ENCODE measurements around the gene ZCRB1.

Gene ZCRB1

DNA sequence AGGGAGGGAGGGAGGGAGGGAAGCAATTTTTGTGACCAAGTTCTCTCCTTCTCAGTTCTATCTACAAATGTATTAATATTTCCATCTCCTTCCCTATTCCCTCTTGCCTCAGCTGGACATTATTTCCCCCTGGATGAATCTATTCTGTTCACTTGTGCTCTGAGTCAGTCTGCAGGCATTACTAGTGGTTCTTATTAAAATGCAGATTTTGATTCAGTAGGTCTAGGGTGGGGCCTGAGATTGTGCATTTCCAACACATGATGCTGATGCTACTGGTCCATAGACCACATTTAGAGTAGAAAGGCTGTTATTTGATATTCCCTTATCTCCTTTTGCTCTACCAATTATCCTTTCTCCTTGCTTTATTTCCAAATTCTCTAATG, 47.8 kb downstream of the ZCRB1 start:
- DNase-seq (ENCODE audit: low spot score), result no peak

DNA sequence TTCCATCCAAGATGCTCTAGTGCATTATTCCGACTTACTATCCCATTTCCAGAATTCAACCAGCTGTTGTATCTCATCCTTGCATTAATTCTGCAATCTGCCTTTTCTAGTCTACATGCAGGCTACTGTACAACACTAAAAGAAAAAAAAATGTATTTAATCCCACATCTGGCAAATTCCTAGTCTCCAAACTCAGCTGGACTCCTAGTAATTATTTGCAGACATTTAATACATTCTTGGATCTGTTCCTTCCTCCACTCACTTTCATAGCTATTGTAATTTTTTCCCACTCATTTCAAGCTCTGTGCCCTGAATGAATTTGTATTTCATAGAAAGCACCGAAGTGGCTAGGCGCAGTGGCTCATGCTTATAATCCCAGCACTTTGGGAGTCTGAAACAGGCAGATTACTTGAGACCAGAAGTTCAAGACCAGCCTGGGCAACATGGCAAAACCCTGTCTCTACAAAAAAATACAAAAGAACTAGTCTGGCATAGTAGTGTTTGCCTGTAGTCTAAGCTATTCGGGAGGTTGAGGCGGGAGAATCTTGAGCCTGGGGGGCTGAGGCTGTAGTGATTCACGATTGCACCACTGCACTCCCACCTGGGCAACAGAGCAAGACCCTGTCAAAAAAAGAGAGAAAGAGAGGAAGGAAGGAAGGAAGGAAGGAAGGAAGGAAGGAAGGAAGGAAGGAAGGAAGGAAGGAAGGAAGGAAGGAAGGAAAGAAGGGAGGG, 48.3 kb downstream of the ZCRB1 start:
- DNase-seq (ENCODE audit: low spot score), result no peak

DNA sequence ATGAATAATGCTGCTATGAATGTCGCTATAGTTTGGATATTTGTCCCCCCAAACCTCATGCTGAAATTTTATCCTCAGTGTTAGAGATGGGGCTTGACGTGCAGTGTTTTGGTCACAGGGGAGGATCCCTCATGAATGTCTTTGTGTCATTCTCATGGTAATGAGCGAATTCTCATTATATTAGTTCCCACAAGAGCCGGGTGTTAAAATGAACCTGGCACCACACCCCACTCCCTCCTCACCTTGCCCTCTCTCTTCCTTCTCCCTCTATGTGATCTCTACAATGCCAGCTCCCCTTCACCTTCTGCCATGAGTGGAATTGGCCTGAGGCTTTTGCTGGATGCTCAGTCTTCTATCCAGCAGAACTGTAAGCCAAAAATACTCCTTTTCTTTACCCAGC, 50.4 kb downstream of the ZCRB1 start:
- no peak for DNase-seq (ENCODE audit: low spot score)

DNA sequence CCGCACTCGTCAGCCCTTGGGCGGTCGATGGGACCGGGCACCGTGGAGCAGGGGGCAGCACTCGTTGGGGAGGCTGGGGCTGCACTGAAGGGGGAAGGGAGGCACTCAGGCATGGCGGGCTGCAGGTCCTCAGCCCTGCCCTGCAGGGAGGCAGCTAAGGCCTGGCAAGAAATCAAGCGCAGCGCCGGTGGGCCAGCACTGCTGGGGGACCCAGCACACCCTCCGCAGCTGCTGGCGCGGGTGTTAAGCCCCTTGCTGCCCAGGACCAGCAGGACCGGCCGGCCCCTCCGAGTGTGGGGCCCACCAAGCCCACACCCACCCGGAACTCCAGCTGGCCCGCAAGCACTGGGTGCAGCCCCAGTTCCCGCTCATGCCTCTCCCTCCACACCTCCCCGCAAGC, 52.2 kb downstream of the ZCRB1 start:
- DNase-seq (ENCODE audit: low spot score), result no peak

DNA sequence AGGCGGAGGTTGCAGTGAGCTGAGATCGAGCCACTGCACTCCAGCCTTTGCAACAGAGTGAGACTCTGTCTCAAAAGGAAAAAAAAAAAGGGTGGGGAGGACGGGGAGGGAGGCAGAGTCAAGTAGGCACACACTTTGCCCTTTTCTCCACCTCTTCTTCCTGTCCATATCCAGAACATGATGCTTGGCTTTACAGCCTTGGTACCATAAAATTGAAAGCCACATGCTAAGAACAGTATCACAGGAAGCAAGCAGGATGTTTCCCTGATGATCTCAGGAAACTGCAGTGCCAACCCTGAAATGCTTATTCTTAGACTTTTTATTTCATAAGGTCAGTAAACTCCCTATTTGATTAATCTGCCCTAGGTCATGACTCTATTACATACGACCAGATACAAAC, 55.3 kb downstream of the ZCRB1 start:
- DNase-seq (ENCODE audit: low spot score), result no peak

DNA sequence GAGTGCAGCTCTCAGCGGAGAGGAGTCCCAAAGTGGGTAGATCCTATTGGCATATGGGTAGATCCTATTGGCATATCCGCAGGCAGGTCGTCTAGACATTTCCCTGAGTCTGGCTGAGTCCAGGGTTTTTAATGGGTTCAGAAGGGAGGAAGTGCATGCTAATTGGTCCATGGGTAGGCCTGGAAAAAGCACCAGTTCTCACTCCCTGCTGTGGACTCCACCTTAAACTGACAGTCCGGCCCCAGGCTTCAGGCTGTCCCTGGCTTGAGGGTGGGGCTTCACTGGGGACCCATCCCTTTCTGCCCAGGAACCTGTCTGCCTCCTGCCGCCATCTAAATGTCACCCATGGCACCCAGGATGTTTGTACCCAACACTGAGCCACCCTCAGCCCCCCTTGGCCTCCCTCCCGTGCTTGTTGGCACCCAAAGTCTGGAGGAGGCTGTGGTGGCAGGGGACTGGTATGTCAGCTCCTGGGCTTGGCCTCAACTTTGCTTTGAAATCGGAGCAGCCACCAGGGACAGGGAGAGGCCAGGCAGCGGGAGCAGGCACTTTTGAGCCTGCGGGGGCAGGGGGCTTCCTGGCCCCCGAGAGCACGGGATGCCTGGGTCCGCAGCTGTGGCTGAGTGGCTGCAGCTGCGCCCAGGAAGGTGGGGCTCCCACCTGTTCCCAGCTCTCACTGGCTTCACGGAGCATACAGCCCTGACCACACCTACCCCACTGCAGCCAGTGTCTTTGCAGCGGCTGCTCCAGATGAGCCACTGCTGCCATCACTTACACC, 58.3 kb downstream of the ZCRB1 start:
- no peak for DNase-seq (ENCODE audit: low spot score)

DNA sequence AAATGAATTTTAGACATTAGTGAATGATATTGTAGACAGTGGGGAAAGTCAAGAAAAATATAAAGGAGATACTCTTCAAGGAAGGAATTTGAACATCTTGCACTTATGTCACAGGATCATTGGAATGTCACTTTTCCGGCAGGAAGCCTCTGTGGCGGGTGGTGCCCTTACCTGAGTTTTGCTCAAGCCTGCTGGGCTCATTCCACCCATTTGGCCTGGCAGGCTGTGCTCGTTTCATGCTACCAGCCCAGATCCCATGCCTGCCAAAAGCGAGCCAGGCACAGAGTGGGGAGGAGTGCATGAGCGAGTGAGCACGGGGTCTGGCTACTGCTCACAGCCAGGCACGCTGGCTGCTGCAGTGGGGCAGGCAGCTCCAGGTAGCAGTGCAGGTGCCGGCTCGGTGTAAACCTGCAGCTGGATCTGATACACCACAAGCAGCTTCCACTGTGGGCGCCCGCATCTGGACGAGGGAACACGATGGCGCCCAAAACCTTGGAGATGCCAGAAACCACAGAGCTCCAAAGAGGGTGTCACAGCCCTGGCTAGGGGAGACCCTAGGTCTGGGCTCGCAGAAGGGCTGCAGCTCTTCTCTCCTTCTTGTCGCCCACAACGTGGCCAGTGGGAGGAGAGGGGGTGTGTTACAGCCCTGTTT, 59.2 kb downstream of the ZCRB1 start:
- DNase-seq (ENCODE audit: low spot score), result no peak

DNA sequence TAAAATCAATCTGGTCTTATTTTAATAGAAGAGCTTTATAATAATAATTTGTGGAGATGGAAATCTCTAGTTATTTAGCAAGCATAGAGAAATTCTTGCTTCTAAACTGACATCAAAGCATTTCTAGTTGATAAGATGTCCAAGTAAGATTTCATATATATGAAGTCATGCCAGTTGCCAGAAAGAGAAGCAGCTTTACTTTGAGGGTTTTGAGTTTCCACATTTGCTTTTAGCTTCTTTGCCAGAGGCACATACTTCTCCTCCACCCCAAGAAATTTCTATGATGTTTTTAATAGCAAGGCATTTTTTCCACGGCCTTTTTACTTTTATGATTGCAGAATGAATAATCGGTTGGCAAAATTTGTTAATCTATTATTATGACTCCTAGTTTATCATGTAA, 63.6 kb downstream of the ZCRB1 start:
- no peak for DNase-seq (ENCODE audit: low spot score)
